Measurements from ENCODE around the gene CFAP97D2. TPM values are rescaled to one million over a fixed set of nuclear protein-coding genes. Genes with fewer than 3 reads are reported as not detected.
"Not testable (repeated sequence)": the region's sequence is repeated elsewhere in the genome, so short reads cannot be mapped to it uniquely, and the experiment has no call there.

The CFAP97D2 gene
- total RNA-seq, 1 experiment from 2014 or later, result not detected

DNA sequence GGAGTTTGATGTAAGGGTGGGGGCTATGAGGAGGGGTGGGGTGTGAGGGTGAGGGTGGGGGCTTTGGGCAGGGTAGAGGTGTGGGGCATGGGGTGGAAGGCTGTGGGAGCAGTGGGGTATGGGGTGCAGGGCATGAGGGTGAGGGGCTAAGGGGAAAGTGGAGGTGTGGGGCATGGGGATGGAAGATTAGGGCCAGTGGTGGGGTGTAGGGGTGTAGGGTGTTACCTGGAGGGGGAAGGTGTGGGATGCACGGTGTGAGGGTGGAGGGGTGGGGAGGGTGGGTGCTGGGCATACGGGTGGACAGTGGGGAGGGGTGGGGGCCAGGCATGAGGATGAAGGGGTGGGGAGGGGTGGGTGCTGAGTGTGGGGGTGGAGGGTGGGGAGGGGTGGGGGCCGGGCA, 23.7 kb upstream of the CFAP97D2 start:
- in situ Hi-C loops (cut with HindIII; ENCODE audit: low sequenced_read_pairs), result no loop called here
- DNase-seq (ENCODE audit: low spot score), result no peak

DNA sequence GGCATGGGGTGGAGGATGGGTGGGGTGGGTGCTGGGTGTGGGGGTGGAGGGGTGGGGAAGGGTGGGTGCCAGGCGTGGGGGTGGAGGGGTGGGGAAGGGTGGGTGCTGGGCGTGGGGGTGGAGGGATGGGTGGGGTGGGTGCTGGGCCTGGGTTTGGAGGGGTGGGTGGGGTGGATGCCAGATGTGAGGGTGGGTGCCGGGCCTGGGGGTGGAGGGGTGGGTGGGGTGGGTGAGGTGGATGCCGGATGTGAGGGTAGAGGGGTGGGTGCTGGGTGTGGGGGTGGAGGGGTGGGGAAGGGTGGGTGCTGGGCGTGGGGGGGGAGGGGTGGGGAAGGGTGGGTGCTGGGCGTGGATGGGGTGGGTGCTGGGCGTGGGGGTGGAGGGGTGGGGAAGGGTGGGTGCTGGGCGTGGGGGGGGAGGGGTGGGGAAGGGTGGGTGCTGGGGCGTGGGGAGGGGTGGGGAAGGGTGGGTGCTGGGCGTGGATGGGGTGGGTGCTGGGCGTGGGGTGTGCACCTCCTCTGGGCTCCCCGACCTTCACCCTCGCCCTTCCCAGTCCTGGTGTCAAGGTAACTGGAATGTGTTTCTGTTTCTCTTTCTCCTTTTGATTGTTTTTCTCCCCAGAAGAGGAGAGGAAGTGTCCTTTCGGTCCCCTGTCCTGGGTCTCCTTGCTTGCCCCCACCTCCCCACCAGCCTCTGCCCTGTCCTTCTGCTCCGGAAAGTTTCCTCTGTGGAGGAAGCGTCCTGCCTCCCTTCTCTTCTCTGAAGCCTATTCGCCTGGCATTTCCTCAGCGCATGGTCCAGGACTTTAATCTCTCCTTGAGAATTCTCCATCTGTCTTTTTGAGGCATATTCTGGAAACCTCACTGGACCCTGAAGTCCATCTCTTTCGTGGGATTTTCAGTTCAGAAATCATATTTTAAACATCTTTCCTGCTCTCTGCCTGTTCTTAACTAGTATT, 22.9 kb upstream of the CFAP97D2 start:
- DNase-seq (ENCODE audit: low spot score), result no peak
- in situ Hi-C loops (cut with HindIII; ENCODE audit: low sequenced_read_pairs), result no loop called here

DNA sequence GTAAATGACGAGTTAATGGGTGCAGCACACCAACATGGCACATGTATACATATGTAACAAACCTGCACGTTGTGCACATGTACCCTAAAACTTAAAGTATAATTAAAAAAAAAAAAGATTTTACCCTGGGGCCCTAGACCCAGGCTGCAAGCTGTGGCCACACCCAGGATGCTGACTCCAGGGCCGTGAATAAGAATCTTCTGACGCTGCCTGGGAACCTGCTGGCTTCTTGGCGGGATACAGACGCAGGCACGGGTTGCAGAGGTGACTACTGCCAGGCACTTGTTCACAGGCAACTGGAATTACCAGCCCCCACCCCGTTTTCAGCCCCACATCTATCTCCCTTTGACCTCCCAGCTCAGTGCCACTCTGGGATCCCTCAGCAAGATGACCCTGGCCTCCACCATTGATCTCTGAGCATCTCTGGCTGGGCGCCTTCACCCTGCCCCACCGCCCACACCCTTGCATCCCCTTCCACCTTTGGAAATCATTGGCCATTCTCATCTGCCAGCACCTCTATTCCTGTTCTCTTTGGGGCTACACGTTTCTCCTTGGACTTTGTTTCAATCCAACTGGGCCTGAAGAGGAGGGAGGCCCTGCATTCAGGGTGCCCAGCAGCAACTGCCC, 21.1 kb upstream of the CFAP97D2 start:
- in situ Hi-C loops (cut with HindIII; ENCODE audit: low sequenced_read_pairs), result no loop called here
- DNase-seq (ENCODE audit: low spot score), result no peak

DNA sequence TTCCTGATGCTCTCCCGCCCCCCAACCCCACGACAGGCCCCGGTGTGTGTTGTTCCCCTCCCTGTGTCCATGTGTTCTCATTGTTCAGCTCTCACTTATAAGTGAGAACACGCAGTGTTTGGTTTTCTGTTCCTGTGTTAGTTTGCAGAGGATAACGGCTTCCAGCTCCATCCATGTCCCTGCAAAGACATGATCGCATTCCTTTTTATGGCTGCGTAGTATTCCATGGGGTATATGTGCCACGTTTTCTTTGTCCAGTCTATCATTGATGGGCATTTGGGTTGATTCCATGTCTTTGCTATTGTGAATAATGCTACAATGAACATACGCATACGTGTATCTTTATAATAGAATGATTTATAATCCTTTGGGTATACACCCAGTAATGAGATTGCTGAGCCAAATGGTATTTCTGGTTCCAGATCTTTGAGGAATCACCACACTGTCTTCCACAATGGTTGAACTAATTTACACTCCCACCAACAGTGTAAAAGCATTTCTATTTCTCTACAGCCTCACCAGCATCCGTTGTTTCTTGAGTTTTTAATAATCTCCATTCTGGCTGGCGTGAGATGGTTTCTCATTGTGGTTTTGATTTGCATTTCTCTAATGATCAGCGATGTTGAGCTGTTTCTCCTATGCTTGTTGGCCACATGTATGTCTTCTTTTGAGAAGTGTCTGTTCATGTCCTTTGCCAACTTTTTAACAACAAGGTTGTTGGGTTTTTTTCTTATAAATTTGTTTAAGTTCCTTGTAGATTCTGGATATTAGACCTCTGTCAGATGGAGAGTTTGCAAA, 20.0 kb upstream of the CFAP97D2 start:
- in situ Hi-C loops (cut with HindIII; ENCODE audit: low sequenced_read_pairs); DNase-seq (ENCODE audit: low spot score): not testable (repeated sequence)

DNA sequence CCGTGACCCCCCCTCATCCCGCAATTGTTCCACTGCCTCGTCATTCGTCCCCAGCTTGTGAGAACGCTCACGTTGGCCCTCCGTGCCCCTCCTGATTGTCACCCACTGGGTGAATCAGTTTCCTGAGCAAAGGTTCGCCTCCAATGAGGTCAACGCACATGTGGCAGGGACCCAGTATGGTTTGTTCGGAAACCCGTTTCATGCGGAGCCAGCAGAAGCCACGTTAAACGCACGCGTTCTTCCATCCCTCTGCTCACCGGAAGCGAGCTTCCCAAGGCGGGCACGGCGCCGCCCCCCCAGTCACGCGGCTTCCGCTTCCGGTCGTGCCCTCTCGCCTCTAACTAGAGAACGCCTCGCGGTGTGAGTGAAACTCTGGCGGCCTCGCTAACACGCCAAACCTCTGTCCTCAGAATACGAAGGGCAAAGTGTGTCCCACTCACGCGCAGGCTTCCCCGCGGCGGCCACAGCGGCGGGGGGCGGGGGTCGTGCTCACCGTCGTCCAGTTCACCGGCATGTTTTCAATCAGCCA, 18.0 kb upstream of the CFAP97D2 start:
- in situ Hi-C loops (cut with HindIII; ENCODE audit: low sequenced_read_pairs), result no loop called here
- no peak for DNase-seq (ENCODE audit: low spot score)

DNA sequence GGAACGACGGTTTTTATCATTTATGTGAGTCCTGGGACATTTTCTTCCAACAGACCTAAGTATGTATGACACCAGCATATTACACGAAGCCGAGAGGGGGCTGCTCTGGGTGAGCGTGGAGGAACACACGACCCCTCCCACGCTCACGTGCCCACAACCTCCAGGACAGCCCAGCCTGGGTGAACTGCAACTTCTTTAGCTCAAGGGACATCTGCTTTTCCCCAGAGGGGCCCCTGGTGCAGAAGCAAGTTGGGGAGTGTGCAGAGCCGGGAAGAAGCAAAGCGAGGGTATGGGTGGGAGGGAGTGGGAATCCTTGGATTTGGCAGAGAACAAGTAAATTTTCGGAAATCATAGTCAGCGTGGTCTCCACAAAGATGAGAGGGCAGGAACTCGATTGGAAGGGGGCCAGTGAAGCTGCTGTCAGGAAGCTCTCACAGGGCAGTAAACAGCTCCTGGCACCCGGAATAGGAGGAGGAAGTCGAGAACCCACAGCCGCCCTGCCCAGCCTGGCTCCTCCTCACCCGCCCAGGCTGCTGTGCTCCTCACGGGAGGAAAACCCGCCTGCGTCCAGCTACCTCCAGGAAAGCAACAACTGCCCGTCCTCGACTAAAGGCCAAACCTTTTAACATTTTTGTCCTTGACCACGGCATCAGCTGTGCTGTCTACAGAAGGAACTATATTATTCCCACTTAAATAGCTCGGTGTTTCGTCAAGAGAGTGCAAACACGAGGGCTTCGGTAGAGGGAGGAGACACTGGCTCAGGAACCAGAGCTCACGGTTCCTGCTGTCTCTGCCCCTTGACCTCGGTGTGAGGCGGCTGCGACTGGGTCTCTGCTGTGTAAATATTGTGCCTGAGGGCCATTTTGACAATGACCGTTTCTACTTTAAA, 17.2 kb upstream of the CFAP97D2 start:
- in situ Hi-C loops (cut with HindIII; ENCODE audit: low sequenced_read_pairs), result no loop called here
- no peak for DNase-seq (ENCODE audit: low spot score)

DNA sequence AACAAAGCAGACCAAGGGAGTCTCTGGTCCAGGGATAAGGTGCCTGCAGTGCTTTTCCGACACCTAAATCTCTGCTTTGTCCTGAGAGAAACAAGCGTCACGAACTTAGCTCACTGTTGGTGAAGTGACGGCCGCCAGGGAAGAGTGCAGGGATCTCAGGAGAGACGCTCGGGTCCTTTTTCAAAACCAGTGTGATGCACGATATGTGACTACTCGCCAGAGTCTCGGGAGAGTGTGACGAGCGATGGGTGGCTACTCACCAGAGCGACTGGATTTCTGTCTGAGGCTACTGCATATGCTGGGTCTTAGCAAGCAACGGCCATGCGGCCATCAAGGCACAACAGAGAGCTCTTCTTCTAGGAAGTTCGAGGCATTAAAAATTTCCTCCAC, 16.5 kb upstream of the CFAP97D2 start:
- in situ Hi-C loops (cut with HindIII; ENCODE audit: low sequenced_read_pairs), result no loop called here
- no peak for DNase-seq (ENCODE audit: low spot score)

DNA sequence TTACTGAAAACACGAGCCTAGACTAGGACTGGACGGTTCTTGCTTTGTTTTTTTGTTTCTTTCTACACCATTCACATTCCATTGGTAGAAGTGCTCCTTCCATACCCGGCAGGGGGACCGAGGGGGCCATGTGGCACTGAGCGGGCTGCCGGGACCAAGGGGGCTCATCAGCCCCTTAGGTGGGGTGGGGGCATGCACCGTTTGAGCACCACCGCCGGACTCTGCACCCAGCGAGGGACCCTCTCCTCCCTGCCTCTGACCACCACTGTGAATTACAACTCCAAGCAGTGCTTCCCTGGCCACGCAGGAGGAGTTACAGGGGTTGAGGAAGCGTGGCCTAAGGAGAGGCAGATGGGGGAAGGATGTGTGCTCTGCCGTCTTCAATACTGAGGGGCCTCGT, 15.0 kb upstream of the CFAP97D2 start:
- in situ Hi-C loops (cut with HindIII; ENCODE audit: low sequenced_read_pairs), result no loop called here
- DNase-seq (ENCODE audit: low spot score), result no peak

DNA sequence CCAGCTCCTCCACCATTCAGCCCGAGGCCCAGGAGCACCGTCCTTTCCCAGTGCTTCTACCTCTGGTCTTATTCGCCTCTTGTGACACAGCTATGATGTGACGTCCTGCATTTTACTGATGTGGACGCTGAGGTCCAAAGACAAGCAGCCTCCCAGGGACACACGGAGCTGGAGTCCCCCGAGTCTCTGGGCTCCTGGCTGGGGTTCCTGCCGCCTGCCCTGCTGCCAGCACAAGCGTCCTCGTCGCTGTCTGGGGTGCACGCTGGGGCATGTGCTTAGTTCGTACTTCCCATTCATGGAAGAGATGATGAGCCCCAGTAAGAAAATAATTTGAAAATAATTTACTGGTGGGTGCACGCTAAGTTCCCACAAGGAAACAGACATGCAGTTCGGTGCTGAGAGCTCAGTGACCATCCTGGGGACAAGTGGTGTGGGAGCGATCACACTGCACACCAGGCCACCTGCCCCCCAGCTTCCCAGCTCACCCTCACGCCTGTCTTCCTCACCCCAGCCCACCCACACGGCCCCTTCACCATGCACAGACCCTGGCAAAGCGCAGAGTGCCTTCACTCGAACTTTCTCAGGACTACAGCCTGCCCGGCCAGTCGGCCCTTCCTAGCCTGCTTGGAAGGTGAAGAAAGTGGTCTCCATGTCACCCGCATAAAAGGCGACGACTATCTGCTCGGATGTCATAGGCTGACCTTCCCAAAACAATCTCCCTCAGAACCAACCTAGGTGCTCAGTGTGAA, 14.2 kb upstream of the CFAP97D2 start:
- in situ Hi-C loops (cut with HindIII; ENCODE audit: low sequenced_read_pairs), result no loop called here
- no peak for DNase-seq (ENCODE audit: low spot score)

DNA sequence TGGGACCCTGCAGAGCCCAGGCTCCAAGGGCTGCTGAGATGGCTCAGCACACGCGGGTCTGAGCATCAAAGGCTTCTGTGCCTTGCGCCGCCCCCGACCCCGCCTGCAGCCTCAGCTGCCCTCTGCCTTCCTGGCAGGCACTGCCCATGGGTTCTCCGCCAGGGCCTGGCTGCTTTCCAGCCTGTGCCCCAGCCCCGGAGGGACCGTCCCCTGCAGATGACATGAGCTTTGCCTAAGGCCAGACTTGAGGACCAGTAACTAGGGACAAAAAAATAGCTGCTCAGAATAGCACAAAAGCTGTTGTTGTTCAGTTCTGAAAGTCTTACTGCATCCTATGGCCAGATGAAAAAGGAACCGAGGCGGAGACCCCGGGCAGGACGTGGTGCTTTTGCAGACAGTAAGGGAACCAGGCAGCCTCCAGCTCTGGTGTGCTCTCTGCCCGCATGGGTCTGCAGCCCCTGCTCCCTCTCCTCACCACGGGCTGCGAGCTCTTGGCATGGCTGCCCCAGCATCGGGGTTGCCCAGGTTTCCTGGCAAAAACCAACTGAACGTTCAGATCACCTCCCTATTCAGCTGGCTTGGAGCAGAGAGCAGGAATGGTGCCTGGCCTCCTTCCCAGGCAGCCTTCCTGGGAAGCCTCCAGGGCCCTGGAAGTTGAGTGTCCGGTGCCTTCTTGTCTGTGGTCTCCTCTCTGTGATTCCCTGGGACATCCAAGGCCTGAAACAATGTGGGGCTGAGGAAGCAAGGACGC, 12.5 kb upstream of the CFAP97D2 start:
- in situ Hi-C loops (cut with HindIII; ENCODE audit: low sequenced_read_pairs), result no loop called here

DNA sequence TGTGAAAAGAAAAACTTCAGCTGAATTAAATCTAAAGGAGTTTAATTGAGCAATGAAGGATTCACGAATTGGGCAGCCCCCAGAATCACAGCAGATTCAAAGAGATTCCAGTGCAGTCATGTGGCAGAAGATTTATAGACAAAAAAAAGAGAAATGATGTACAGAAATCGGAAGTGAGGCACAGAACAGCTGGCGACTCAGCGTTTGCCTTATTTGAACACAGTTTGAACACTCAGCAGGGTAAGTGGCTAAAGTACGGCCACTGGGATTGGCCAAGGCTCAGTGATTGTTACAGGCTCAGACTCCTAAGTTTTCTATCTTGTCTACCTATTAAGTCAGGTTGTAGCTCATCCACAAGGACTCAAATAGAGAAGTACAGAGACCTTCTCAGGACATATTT, 11.6 kb upstream of the CFAP97D2 start:
- DNase-seq (ENCODE audit: low spot score), result no peak
- in situ Hi-C loops (cut with HindIII; ENCODE audit: low sequenced_read_pairs), result no loop called here

More for the DNA sequence above, 12.5 kb upstream of the CFAP97D2 start:
- DNase-seq (ENCODE audit: low spot score), result peak; percentile 71

DNA sequence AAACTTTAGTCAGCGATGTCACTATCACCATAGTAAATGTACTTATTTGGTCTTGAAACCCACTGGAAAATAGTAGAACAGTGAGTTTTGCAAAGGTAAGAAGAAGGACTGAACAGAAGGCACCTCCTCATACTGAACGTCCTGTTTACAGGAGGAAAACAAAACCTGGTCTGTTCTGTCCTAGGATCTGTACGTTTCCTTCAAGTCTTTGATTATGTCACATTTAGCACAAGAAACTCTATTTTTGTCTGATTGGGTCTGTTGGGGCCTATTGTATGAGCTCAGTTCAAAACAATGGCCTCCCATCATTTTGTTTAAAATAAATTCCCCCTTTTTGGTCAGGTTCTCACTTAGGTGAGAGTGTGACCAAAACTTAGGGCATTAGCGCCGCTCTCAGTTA, 11.2 kb upstream of the CFAP97D2 start:
- DNase-seq (ENCODE audit: low spot score), result no peak
- in situ Hi-C loops (cut with HindIII; ENCODE audit: low sequenced_read_pairs), result no loop called here

DNA sequence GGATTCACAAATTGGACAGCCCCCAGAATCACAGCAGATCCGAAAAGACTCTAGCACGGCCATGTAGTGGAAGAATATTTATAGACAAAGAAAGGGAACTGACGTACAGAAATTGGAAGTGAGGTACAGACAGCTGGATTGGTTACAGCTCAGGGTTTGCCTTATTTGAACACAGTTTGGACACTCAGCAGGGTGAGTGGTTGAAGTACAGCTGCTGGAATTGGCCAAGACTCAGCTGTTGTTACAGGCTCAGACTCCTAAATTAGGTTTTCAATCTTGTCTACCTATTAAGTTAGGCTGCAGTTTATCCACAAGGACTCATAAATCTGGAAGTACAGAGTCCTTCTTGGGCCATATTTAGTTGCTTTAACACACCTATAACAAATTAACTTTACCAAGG, 5.8 kb upstream of the CFAP97D2 start:
- DNase-seq (ENCODE audit: low spot score), result no peak
- in situ Hi-C loops (cut with HindIII; ENCODE audit: low sequenced_read_pairs), result no loop called here

DNA sequence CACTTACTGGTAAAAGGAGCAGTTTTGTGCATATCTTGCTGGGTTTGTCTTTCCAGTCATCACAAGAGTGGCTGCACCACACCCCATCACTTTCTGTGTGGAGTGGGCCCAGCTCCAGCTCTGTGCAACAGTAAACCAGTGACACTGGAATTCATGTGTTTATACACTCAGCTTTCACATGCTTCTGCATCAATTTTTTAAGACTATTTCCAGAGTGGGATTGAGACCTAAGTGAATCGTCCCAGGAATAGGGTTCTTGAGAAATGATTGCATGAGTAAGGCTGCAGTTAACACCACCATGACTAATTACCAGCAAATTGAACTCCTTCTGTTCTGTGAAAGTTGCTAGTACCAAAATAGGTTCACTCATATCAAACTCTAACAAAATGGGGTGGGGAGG, 5.3 kb upstream of the CFAP97D2 start:
- in situ Hi-C loops (cut with HindIII; ENCODE audit: low sequenced_read_pairs), result no loop called here
- no peak for DNase-seq (ENCODE audit: low spot score)

DNA sequence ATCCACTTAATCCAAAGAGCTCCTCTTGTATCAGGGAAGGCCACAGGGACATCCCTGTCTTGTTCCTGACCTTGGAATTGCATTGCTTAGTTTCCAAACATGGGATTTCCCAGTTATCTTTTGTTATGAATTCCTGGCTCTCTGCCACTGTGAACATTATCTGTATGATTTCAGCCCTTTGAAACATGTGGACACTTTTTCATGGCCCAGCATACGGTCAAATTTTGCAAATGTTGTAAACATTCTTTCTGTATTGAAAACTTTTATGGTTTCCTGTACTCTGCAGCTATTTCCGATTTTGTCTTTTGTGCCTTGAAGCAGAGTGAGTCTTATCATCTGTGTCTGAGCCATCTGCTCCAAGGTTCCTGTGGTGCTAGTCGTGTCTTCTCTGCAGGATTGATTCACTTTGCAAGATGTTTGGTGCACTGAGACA, 4.5 kb upstream of the CFAP97D2 start:
- in situ Hi-C loops (cut with HindIII; ENCODE audit: low sequenced_read_pairs), result no loop called here
- DNase-seq (ENCODE audit: low spot score), result no peak

DNA sequence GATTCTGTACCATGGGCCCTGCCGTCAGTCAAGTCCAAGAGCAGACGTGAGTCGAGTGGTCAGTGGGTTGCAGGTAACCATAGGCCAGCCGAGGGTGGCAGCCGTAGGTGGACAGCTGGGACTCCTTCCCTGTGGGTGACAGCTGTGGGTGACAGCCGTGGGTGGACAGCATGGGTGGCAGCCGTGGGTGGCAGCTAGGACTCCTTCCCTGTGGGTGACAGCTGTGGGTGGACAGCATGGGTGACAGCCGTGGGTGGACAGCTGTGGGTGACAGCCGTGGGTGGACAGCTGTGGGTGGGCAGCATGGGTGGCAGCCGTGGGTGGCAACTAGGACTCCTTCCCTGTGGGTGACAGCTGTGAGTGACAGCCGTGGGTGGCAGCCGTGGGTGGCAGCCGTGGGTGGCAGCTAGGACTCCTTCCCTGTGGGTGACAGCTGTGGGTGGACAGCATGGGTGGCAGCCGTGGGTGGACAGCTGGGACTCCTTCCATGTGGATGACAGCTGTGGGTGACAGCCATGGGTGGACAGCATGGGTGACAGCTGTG, 2.6 kb upstream of the CFAP97D2 start:
- in situ Hi-C loops (cut with HindIII; ENCODE audit: low sequenced_read_pairs), result not testable (repeated sequence)

More for the DNA sequence above, 2.6 kb upstream of the CFAP97D2 start:
- DNase-seq (ENCODE audit: low spot score), result not testable (repeated sequence)
